GM21786 (cell line): ENCODE measurements around the gene SIGLEC11.
"Not testable (repeated sequence)": the region's sequence is repeated elsewhere in the genome, so short reads cannot be mapped to it uniquely, and the experiment has no call there.

Source experiments
- ATAC-seq: cut with Tn5 transposase; IDR thresholded peaks from one replicate; pipeline ENCODE4 v1.9.1; 2021; ENCODE audit not compliant: unreplicated experiment

The SIGLEC11 gene

GRCh38 chr19:49929121-49929610 lies 31.8 kb downstream of the SIGLEC11 start, which contains the start of the genes ATF5 and NUP62:
TSS of gene ATF5 (plus strand) at chr19:49929205. CDS start at chr19:49930851, 1,646 bp downstream.
TSS of gene NUP62 (minus strand) at chr19:49929504. CDS start at chr19:49909807, 19,697 bp downstream.
- peak; percentile 42 for ATAC-seq

GRCh38 chr19:49927526-49928264 lies 33.3 kb downstream of the SIGLEC11 start:
- no peak for ATAC-seq

- ATAC-seq = no peak
These were observed 34.5 kb downstream of the SIGLEC11 start for GRCh38 chr19:49926515-49926914.

- ATAC-seq = no peak
These were observed 35.5 kb downstream of the SIGLEC11 start for GRCh38 chr19:49925486-49925885.

- ATAC-seq = not testable (repeated sequence)
These were observed 36.1 kb downstream of the SIGLEC11 start for GRCh38 chr19:49924881-49925210.

GRCh38 chr19:49924004-49924880 lies 36.7 kb downstream of the SIGLEC11 start:
- ATAC-seq = no peak

GRCh38 chr19:49923055-49924003 lies 37.6 kb downstream of the SIGLEC11 start:
- ATAC-seq = no peak

GRCh38 chr19:49921871-49922795 lies 38.8 kb downstream of the SIGLEC11 start:
- no peak for ATAC-seq

- no peak for ATAC-seq
These were observed 40.2 kb downstream of the SIGLEC11 start for GRCh38 chr19:49920624-49921363.

GRCh38 chr19:49918089-49918488 lies 42.9 kb downstream of the SIGLEC11 start:
- no peak for ATAC-seq

- no peak for ATAC-seq
These were observed 43.9 kb downstream of the SIGLEC11 start for GRCh38 chr19:49916839-49917733.

GRCh38 chr19:49915271-49915670 lies 45.7 kb downstream of the SIGLEC11 start:
- no peak for ATAC-seq

- no peak for ATAC-seq
These were observed 47.3 kb downstream of the SIGLEC11 start for GRCh38 chr19:49913720-49914119.

- ATAC-seq = no peak
These were observed 47.8 kb downstream of the SIGLEC11 start for GRCh38 chr19:49912965-49913685.

GRCh38 chr19:49911381-49912145 lies 49.4 kb downstream of the SIGLEC11 start:
- ATAC-seq = no peak

- no peak for ATAC-seq
These were observed 50.8 kb downstream of the SIGLEC11 start for GRCh38 chr19:49910179-49910578.
